A549 (cell line): ENCODE results near the gene DLG2. TPM values are rescaled to one million over a fixed set of nuclear protein-coding genes. Genes with fewer than 3 reads are reported as not detected.

Source experiments
- ATAC-seq, 2 experiments: fragments of 200-7000 bp in 1 of 2; fragments of >200 bp in 1 of 2; cut with Nextera tagmentation in 1 of 2; cut with Tn5 transposase in 1 of 2; 3 replicates each; pipeline versions ENCODE4 v1.8.0 to v1.9.1; 2018 to 2020; ENCODE audit warnings: mild to moderate bottlenecking in 1 of 2, moderate library complexity in 1 of 2
- CTCF ChIA-PET: fragments of 300-600 bp; sonication (Branson Sonifier 250); formaldehyde crosslinking; extraction: SDS; loops from one replicate; lab custom pipeline; 2021; ENCODE audit warnings: antibody characterized with exemption, inconsistent platforms; lab: Yijun Ruan, JAX
- POLR2A ChIA-PET: fragments of 350-600 bp; formaldehyde crosslinking; extraction: SDS; loops from one replicate; lab custom pipeline; 2021; ENCODE audit warnings: antibody characterized with exemption, inconsistent platforms; lab: Yijun Ruan, JAX
- DNase-seq, 2 experiments: peaks; one replicate each; pipeline versions ENCODE4 v3.0.0 to v3.0.0-alpha.2; 2011 to 2016; ENCODE audit warnings: low read depth in 1 of 2, low spot score in 1 of 2
- FAIRE-seq: peaks from 2 replicates; lab custom pipeline; 2011; peaks lifted over from hg19 to GRCh38; lab: Jason Lieb, UNC
- H3K27ac ChIP-seq, 2 experiments: fragments of >200 bp; sonication (Bioruptor Twin); formaldehyde crosslinking; 3 replicates each; pipeline ENCODE4 v1.5.1; 2016 to 2017
- H3K4me1 ChIP-seq: fragments of >200 bp; sonication (Bioruptor Twin); formaldehyde crosslinking; 3 replicates; pipeline ENCODE4 v1.6.1; 2016
- H3K4me2 ChIP-seq: fragments of >200 bp; sonication (Bioruptor Twin); formaldehyde crosslinking; 3 replicates; pipeline ENCODE4 v1.6.1; 2016
- H3K4me3 ChIP-seq: fragments of >200 bp; sonication (Bioruptor Twin); formaldehyde crosslinking; 3 replicates; pipeline ENCODE4 v1.5.1; 2016
- H3K9me3 ChIP-seq: fragments of >200 bp; sonication (Bioruptor Twin); formaldehyde crosslinking; 3 replicates; pipeline ENCODE4 v1.6.1; 2016
- ATOH8 ChIP-seq: fragments of 250-450 bp; sonication (Bioruptor Pico); IDR thresholded peaks from 2 replicates; pipeline ENCODE4 v1.5.0; 2020; ENCODE audit warnings: low read depth, mild to moderate bottlenecking, moderate library complexity
- BCL3 ChIP-seq: fragments of >200 bp; sonication (Bioruptor Twin); formaldehyde crosslinking; IDR thresholded peaks from 3 replicates; pipeline ENCODE4 v1.6.1; 2016
- CBX2 ChIP-seq: fragments of 200-600 bp; sonication (generic); IDR thresholded peaks from 2 replicates; pipeline ENCODE4 v1.6.1; 2016; ENCODE audit warnings: low read depth, mild to moderate bottlenecking, borderline replicate concordance
- CHD2 ChIP-seq: fragments of 150-350 bp; IDR thresholded peaks from 2 replicates; pipeline ENCODE4 v1.6.1; 2014; ENCODE audit warnings: low read length; ENCODE audit not compliant: partially characterized antibody
- CHD4 ChIP-seq: fragments of 200-600 bp; sonication (generic); IDR thresholded peaks from 2 replicates; pipeline ENCODE4 v1.6.1; 2016; ENCODE audit warnings: antibody characterized with exemption, mild to moderate bottlenecking, borderline replicate concordance
- CTCF ChIP-seq: fragments of >200 bp; sonication (Bioruptor Twin); formaldehyde crosslinking; IDR thresholded peaks from 3 replicates; pipeline ENCODE4 v1.5.1; 2016
- E2F6 ChIP-seq: IDR thresholded peaks from 2 replicates; pipeline ENCODE4 v1.6.1; 2012; ENCODE audit warnings: low read depth, borderline replicate concordance
- EHMT2 ChIP-seq: fragments of 200-600 bp; sonication (generic); IDR thresholded peaks from 2 replicates; pipeline ENCODE4 v1.6.1; 2016; ENCODE audit warnings: antibody characterized with exemption, low read depth, mild to moderate bottlenecking, moderate library complexity
- FOSL2 ChIP-seq, 2 experiments: fragments of 450-650 bp in 1 of 2; fragments of >200 bp in 1 of 2; sonication (Bioruptor Twin) in 1 of 2; formaldehyde crosslinking; IDR thresholded peaks; 2 replicates each; pipeline versions ENCODE4 v1.5.0 to v1.6.1; 2016 to 2020; ENCODE audit warnings: mild to moderate bottlenecking in 1 of 2, moderate library complexity in 1 of 2
- HES2 ChIP-seq: fragments of >200 bp; sonication (Bioruptor Twin); formaldehyde crosslinking; IDR thresholded peaks from 2 replicates; pipeline ENCODE4 v1.6.1; 2016
- HMGXB4 ChIP-seq: fragments of 250-450 bp; sonication (Bioruptor Pico); IDR thresholded peaks from 2 replicates; pipeline ENCODE4 v1.5.0; 2021; ENCODE audit warnings: mild to moderate bottlenecking, moderate library complexity, borderline replicate concordance
- HOXB13 ChIP-seq: fragments of 250-450 bp; sonication (Bioruptor Pico); IDR thresholded peaks from 2 replicates; pipeline ENCODE4 v1.5.0; 2020; ENCODE audit warnings: low read depth, mild to moderate bottlenecking, moderate library complexity
- JUNB ChIP-seq: fragments of >200 bp; sonication (Bioruptor Twin); formaldehyde crosslinking; IDR thresholded peaks from 2 replicates; pipeline ENCODE4 v1.6.1; 2016
- MAFK ChIP-seq: fragments of 450-650 bp; IDR thresholded peaks from 2 replicates; pipeline ENCODE4 v1.6.1; 2014; ENCODE audit not compliant: partially characterized antibody
- MYC ChIP-seq: IDR thresholded peaks from 2 replicates; pipeline ENCODE4 v1.6.1; 2012; ENCODE audit warnings: mild to moderate bottlenecking, inconsistent platforms, low read length, improper control_type of control experiment, borderline replicate concordance
- NFE2L2 ChIP-seq: fragments of 150-350 bp; conservative IDR thresholded peaks from 2 replicates; pipeline ENCODE4 v1.6.1; 2014; ENCODE audit warnings: low read length
- NPAS2 ChIP-seq: fragments of 250-450 bp; sonication (Bioruptor Pico); IDR thresholded peaks from 2 replicates; pipeline ENCODE4 v1.8.0; 2022; ENCODE audit warnings: mild to moderate bottlenecking, moderate library complexity, borderline replicate concordance
- NR3C1 ChIP-seq: fragments of >200 bp; sonication (Bioruptor Twin); formaldehyde crosslinking; IDR thresholded peaks from 3 replicates; pipeline ENCODE4 v1.6.1; 2017
- RARB ChIP-seq: fragments of 250-450 bp; sonication (Bioruptor Pico); IDR thresholded peaks from 2 replicates; pipeline ENCODE4 v1.8.0; 2021; ENCODE audit warnings: mild to moderate bottlenecking, moderate library complexity
- RNF2 ChIP-seq: fragments of 200-600 bp; sonication (generic); IDR thresholded peaks from 2 replicates; pipeline ENCODE4 v1.6.1; 2016; ENCODE audit warnings: low read depth, mild to moderate bottlenecking, antibody characterized with exemption, moderate library complexity, borderline replicate concordance
- SMC3 ChIP-seq: fragments of >200 bp; sonication (Bioruptor Twin); formaldehyde crosslinking; IDR thresholded peaks from 3 replicates; pipeline ENCODE4 v1.6.1; 2018; ENCODE audit warnings: inconsistent platforms
- SREBF2 ChIP-seq: fragments of 450-650 bp; IDR thresholded peaks from 2 replicates; pipeline ENCODE4 v1.6.1; 2014; ENCODE audit warnings: mild to moderate bottlenecking, moderate library complexity
- TFCP2L1 ChIP-seq: fragments of 250-450 bp; sonication (Bioruptor Pico); IDR thresholded peaks from 2 replicates; pipeline ENCODE4 v1.5.0; 2021; ENCODE audit warnings: mild to moderate bottlenecking
- WGBS: methylation state at CpG from one replicate; pipeline ENCODE4 v1.1.6; 2017; ENCODE audit errors: missing lambda C conversion rate; 5-methylcytosine and 5-hydroxymethylcytosine counted together
- polyA plus RNA-seq, 4 experiments: library from polyadenylated mRNA; depleted of rRNA in 3 of 4; stranded (reverse); fragments of >200 nt; fragmentation: RNase III in 1 of 4; extraction: RNeasy Plus Mini Kit Qiagen cat#74134 plus additional on column Dnase treatment in 1 of 4; gene quantifications; 2 replicates in 3 of 4; 3 replicates in 1 of 4; pipeline ENCODE4 v1.2.3, GENCODE V29; 2011 to 2017

The DLG2 gene
- polyA plus RNA-seq, 2 of the 4 experiments (the other 2 are of a cell fraction) = 0.26 to 0.79 TPM

GRCh38 chr11:83540728-83541127 is 2086.4 kb downstream of the DLG2 start:
- no peaks in the 10 kb centered on the region for H3K4me1 ChIP-seq
- no peak overlapping the region for H3K27ac ChIP-seq
- POLR2A ChIA-PET = no interaction called here
- ATAC-seq (no peak), FAIRE-seq (no peak), DNase-seq (no peak)
- H3K9me3 ChIP-seq = no peaks in the 10 kb centered on the region
- TF ChIP-seq HOXB13 (CRISPR knock-in tag) (no peak), NR3C1 (no peak), HES2 (no peak), JUNB (no peak), FOSL2 (IDR thresholded peaks at IDR 0.05) (no peak), FOSL2 (CRISPR knock-in tag; IDR thresholded peaks at IDR 0.05) (no peak), HMGXB4 (CRISPR knock-in tag) (no peak), MAFK (no peak), EHMT2 (no peak), CHD2 (no peak), RARB (CRISPR knock-in tag) (no peak)
- no peak overlapping the region for H3K4me3 ChIP-seq
- CTCF ChIA-PET = no interaction called here
- no peak overlapping the region for H3K4me2 ChIP-seq

GRCh38 chr11:83540112-83540675 is 2086.9 kb downstream of the DLG2 start:
- Histone ChIP-seq H3K4me2 (no peak overlapping the region), H3K9me3 (no peaks in the 10 kb centered on the region), H3K4me3 (no peak overlapping the region), H3K4me1 (no peaks in the 10 kb centered on the region), H3K27ac (no peak overlapping the region)
- FAIRE-seq (no peak), DNase-seq (no peak), ATAC-seq (no peak)
- TF ChIP-seq NFE2L2 (no peak), SMC3 (no peak), CHD4 (no peak), TFCP2L1 (CRISPR knock-in tag) (no peak), E2F6 (no peak)
- ChIA-PET POLR2A (no interaction called here), CTCF (no interaction called here)
- 5% methylated on average over 5 of the region's 5 CpGs for WGBS

- WGBS = 0% methylated on average over 1 of the region's 1 CpG
- FAIRE-seq (no peak), DNase-seq (no peak)
Observed at GRCh38 chr11:83538286-83538685, 2088.9 kb downstream of the DLG2 start.

More at GRCh38 chr11:83538286-83538685, 2088.9 kb downstream of the DLG2 start:
- TF ChIP-seq RNF2 = no peak
- TF ChIP-seq CTCF = no peak
- TF ChIP-seq NFE2L2 = no peak
- no peak for TF ChIP-seq CBX2
- no peak for TF ChIP-seq ATOH8 (CRISPR knock-in tag)
- TF ChIP-seq NPAS2 = no peak
- no peak for TF ChIP-seq HOXB13 (CRISPR knock-in tag)
- no peak for TF ChIP-seq BCL3
- no peak for TF ChIP-seq SREBF2
- TF ChIP-seq MYC = no peak
- Histone ChIP-seq H3K9me3 (no peaks in the 10 kb centered on the region), H3K4me1 (no peaks in the 10 kb centered on the region), H3K4me2 (no peak overlapping the region), H3K4me3 (no peak overlapping the region), H3K27ac (no peak overlapping the region)
- ATAC-seq = no peak
- CTCF ChIA-PET = no interaction called here
- POLR2A ChIA-PET = no interaction called here
